ENCODE data around the gene B4GALT1. TPM values are rescaled to one million over a fixed set of nuclear protein-coding genes. Genes with fewer than 3 reads are reported as not detected.

B4GALT1 gene
- total RNA-seq, 1 experiment from 2014 or later: 31.4 TPM

DNA sequence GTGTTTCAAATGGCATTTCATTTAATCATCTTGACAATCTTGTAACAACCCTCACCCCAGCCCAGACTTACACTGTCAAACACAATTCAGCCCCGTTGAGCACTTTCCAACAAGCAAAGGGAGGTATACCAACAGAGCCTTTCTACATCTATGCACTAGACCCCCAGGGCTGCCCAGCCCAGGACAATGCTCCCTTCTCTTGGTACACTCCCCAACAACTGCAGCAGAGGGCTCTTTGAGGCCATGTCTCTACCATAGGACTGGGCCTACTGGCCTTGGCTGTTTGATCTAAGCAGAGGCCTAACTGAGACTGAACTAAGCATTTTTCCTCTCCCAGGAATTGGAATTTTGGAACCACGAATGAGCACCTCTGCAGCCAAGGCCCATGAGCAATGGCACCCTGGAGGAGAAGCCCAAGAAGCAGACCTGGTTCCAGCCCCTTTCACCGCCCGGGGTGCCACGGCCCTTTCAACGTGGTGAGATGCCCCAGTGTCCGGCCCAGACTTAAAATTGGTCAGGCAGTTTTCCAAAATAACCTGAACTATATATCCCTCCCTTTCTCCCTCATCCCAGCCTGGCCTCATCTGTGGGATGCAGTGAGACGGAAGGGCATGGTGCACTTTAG lies 43.6 kb downstream of the B4GALT1 start:
- no peaks in the 10 kb centered on the region for H3K9me2 ChIP-seq (ENCODE audit: insufficient read depth)
- no peak overlapping the region for H3K27ac ChIP-seq (ENCODE audit: low read depth, low read length)
- RAD21 ChIA-PET (ENCODE audit: low non-redundant PET in 1 of 2, low total read pairs in 2 of 2, uncharacterized antibody in 2 of 2, unreplicated experiment in 2 of 2): no interaction called here
- no peaks in the 10 kb centered on the region for H3K36me3 ChIP-seq (ENCODE audit: control insufficient read depth in 1 of 2, insufficient read depth in 2 of 2, low read length in 2 of 2)
- H4K20me1 ChIP-seq (ENCODE audit: insufficient read depth): no peaks in the 10 kb centered on the region
- POLR2A ChIA-PET: no interaction called here
- H3K27me3 ChIP-seq (ENCODE audit: insufficient read depth, low read length): no peaks in the 10 kb centered on the region
- intact Hi-C loops (cut with micrococcal nuclease): no loop called here
- H3K4me3 ChIP-seq (replicated peaks in 1 of 2; ENCODE audit: low read depth in 1 of 2, low read length in 2 of 2): no peak overlapping the region
- peaks cover 0 to 5% of the 10 kb centered on the region in 2 experiments; a peak in 1 of 4 replicates for H3K4me1 ChIP-seq (ENCODE audit: control insufficient read depth in 1 of 2, insufficient read depth in 2 of 2, low read length in 2 of 2)
- H3K9ac ChIP-seq (ENCODE audit: low read length): no peak overlapping the region
- no peak; the same call in 1 of the 2 replicates for ATAC-seq
- TF ChIP-seq TCF7L2 (IDR thresholded peaks at IDR 0.05; ENCODE audit: borderline replicate concordance, extremely low read depth, insufficient read depth, insufficient read length): no peak
- no peak for TF ChIP-seq ELF1 (IDR thresholded peaks at IDR 0.05; ENCODE audit: borderline replicate concordance, low read depth)
- TF ChIP-seq EZH2 (IDR thresholded peaks at IDR 0.05): no peak
- TF ChIP-seq ZFX (IDR thresholded peaks at IDR 0.05): no peak
- TF ChIP-seq POLR2A (IDR thresholded peaks at IDR 0.05; ENCODE audit: borderline replicate concordance, extremely low read depth, insufficient read depth, insufficient read length): no peak
- no peak for TF ChIP-seq POLR2AphosphoS5 (IDR thresholded peaks at IDR 0.05; ENCODE audit: low read depth, low read length)
- TF ChIP-seq SRF (IDR thresholded peaks at IDR 0.05; ENCODE audit: low read depth): no peak
- no peak for TF ChIP-seq FOSL1 (IDR thresholded peaks at IDR 0.05; ENCODE audit: low read depth)
- H3K9me3 ChIP-seq (ENCODE audit: control insufficient read depth in 1 of 2, insufficient read depth in 1 of 2, low read depth in 1 of 2, low read length in 2 of 2): no peaks in the 10 kb centered on the region
- no TSS peak for BruUV-seq (replicated peaks)
- H3K4me2 ChIP-seq (ENCODE audit: low read length): no peak overlapping the region
- DNase-seq (ENCODE audit: low read depth, low spot score): no peak
- H2AFZ ChIP-seq (ENCODE audit: low read depth, low read length, poor library complexity, severe bottlenecking): no peak overlapping the region
- no peaks in the 10 kb centered on the region for H3K79me2 ChIP-seq (ENCODE audit: insufficient read depth, low read length)
- CTCF ChIA-PET: no interaction called here

DNA sequence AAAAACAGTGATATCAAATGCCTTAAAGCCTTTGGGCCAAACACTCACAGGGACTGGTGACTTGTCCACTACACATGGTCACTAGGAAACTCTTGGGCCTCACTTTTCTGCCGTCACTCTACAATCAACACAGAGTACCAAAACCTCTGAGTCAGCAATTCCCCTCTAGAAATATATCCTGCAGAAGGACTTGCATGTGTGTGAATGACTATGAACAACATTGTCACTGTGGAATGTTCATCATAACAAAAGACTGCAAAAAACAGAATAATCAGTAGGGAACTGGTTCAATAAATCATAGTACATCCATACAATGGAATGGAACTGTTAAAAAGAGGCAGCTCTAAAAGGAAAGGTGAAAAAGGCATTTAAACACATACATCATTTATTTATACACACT lies 46.5 kb downstream of the B4GALT1 start:
- no peak overlapping the region for H3K9ac ChIP-seq (ENCODE audit: low read length)
- TF ChIP-seq, protein P1, sequence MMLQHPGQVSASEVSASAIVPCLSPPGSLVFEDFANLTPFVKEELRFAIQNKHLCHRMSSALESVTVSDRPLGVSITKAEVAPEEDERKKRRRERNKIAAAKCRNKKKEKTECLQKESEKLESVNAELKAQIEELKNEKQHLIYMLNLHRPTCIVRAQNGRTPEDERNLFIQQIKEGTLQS (IDR thresholded peaks at IDR 0.05): no peak
- TF ChIP-seq EZH2phosphoT487 (IDR thresholded peaks at IDR 0.05; ENCODE audit: borderline replicate concordance): no peak
- TF ChIP-seq TCF7L2 (IDR thresholded peaks at IDR 0.05; ENCODE audit: borderline replicate concordance, extremely low read depth, insufficient read depth, insufficient read length): no peak
- TF ChIP-seq EZH2 (IDR thresholded peaks at IDR 0.05): no peak
- no peak for TF ChIP-seq ELF1 (IDR thresholded peaks at IDR 0.05; ENCODE audit: borderline replicate concordance, low read depth)
- no peaks in the 10 kb centered on the region for H3K36me3 ChIP-seq (ENCODE audit: control insufficient read depth in 1 of 2, insufficient read depth in 2 of 2, low read length in 2 of 2)
- no peak overlapping the region for H3K4me2 ChIP-seq (ENCODE audit: low read length)
- intact Hi-C loops (cut with micrococcal nuclease): no loop called here
- CTCF ChIA-PET: no interaction called here
- H3K9me2 ChIP-seq (ENCODE audit: insufficient read depth): no peaks in the 10 kb centered on the region
- no peaks in the 10 kb centered on the region for H3K79me2 ChIP-seq (ENCODE audit: insufficient read depth, low read length)
- H3K4me1 ChIP-seq (ENCODE audit: control insufficient read depth in 1 of 2, insufficient read depth in 2 of 2, low read length in 2 of 2): peaks cover 11 to 16% of the 10 kb centered on the region in 2 experiments
- no peaks in the 10 kb centered on the region for H3K27me3 ChIP-seq (ENCODE audit: insufficient read depth, low read length)
- H3K27ac ChIP-seq (ENCODE audit: low read depth, low read length): no peak overlapping the region
- H2AFZ ChIP-seq (ENCODE audit: low read depth, low read length, poor library complexity, severe bottlenecking): no peak overlapping the region
- H4K20me1 ChIP-seq (ENCODE audit: insufficient read depth): no peaks in the 10 kb centered on the region
- H3K9me3 ChIP-seq (ENCODE audit: control insufficient read depth in 1 of 2, insufficient read depth in 1 of 2, low read depth in 1 of 2, low read length in 2 of 2): no peaks in the 10 kb centered on the region
- DNase-seq (ENCODE audit: low read depth, low spot score) (no peak), ATAC-seq (no peak)
- POLR2A ChIA-PET: no interaction called here
- RAD21 ChIA-PET (ENCODE audit: low non-redundant PET in 1 of 2, low total read pairs in 2 of 2, uncharacterized antibody in 2 of 2, unreplicated experiment in 2 of 2): no interaction called here
- H3K4me3 ChIP-seq (replicated peaks in 1 of 2; ENCODE audit: low read depth in 1 of 2, low read length in 2 of 2): no peak overlapping the region
- no TSS peak for BruUV-seq (replicated peaks)

Data from HCT116 (cell line).